GM18505 (cell line): Measurements from ENCODE around the gene CRTC2.
"Not testable (repeated sequence)": the region's sequence is repeated elsewhere in the genome, so short reads cannot be mapped to it uniquely, and the experiment has no call there.

Experiments used
- ATAC-seq: cut with Tn5 transposase; IDR thresholded peaks from one replicate; pipeline ENCODE4 v1.9.1; 2021; ENCODE audit not compliant: unreplicated experiment
- POLR2A ChIP-seq: IDR thresholded peaks from 4 replicates; pipeline ENCODE4 v1.6.1; 2011; ENCODE audit warnings: borderline replicate concordance; ENCODE audit not compliant: insufficient read depth, insufficient read length; ENCODE audit errors: extremely low read depth

CRTC2 gene

GRCh38 chr1:153922076-153922971 lies 36.1 kb downstream of the CRTC2 start:
- TF ChIP-seq POLR2A, result peak; percentile 55
- ATAC-seq, result peak; percentile 31

- ATAC-seq, result no peak
- no peak for TF ChIP-seq POLR2A
These were observed 36.7 kb downstream of the CRTC2 start for GRCh38 chr1:153921803-153922075.

GRCh38 chr1:153921080-153921802 lies 37.2 kb downstream of the CRTC2 start:
- ATAC-seq, result no peak
- TF ChIP-seq POLR2A, result no peak

- ATAC-seq, result no peak
- no peak for TF ChIP-seq POLR2A
These were observed 38.2 kb downstream of the CRTC2 start for GRCh38 chr1:153919876-153920852.

GRCh38 chr1:153916297-153916696 lies 42.1 kb downstream of the CRTC2 start:
- no peak for TF ChIP-seq POLR2A
- no peak for ATAC-seq

- no peak for ATAC-seq
- no peak for TF ChIP-seq POLR2A
These were observed 46.1 kb downstream of the CRTC2 start for GRCh38 chr1:153912349-153912748.

GRCh38 chr1:153910560-153910959 lies 47.9 kb downstream of the CRTC2 start:
- ATAC-seq, result not testable (repeated sequence)

- TF ChIP-seq POLR2A, result no peak
- no peak for ATAC-seq
These were observed 50.3 kb downstream of the CRTC2 start for GRCh38 chr1:153908071-153908470.

GRCh38 chr1:153907134-153907533 lies 51.3 kb downstream of the CRTC2 start:
- no peak for TF ChIP-seq POLR2A
- no peak for ATAC-seq

- TF ChIP-seq POLR2A, result no peak
- ATAC-seq, result no peak
These were observed 52.0 kb downstream of the CRTC2 start for GRCh38 chr1:153906396-153906795.

- ATAC-seq, result not testable (repeated sequence)
These were observed 52.5 kb downstream of the CRTC2 start for GRCh38 chr1:153905908-153906307.

- ATAC-seq, result no peak
- no peak for TF ChIP-seq POLR2A
These were observed 54.5 kb downstream of the CRTC2 start for GRCh38 chr1:153903841-153904455.

- no peak for ATAC-seq
- no peak for TF ChIP-seq POLR2A
These were observed 58.9 kb downstream of the CRTC2 start for GRCh38 chr1:153899509-153899908.
